CD4-positive, CD25-positive, alpha-beta regulatory T cell (primary cell): ENCODE data around the gene DNAH2. TPM values are rescaled to one million over a fixed set of nuclear protein-coding genes. Genes with fewer than 3 reads are reported as not detected.

ENCODE experiments used
- ATAC-seq, 2 donors: fragments of 150-1000 bp; cut with Tn5 transposase; one replicate each; pipeline ENCODE4 v1.10.0; 2021; ENCODE audit warnings: low read depth in 2 of 2, moderate number of reproducible peaks in 2 of 2, moderate library complexity in 1 of 2
- DNase-seq, 3 donors: peaks; one replicate each; pipeline versions ENCODE4 v3.0.0 to v3.0.0-alpha.2; 2012 to 2022; ENCODE audit warnings: mixed read lengths in 1 of 3
- H3K27ac ChIP-seq: one replicate; pipeline ENCODE4 v1.7.0; 2013; ENCODE audit warnings: mild to moderate bottlenecking, low read length; ENCODE audit not compliant: insufficient read depth, poor library complexity, severe bottlenecking
- H3K27me3 ChIP-seq: one replicate; pipeline ENCODE4 v1.7.0; 2013; ENCODE audit warnings: low read length; ENCODE audit not compliant: control insufficient read depth, insufficient read depth
- H3K36me3 ChIP-seq: one replicate; pipeline ENCODE4 v1.7.0; 2013; ENCODE audit warnings: mild to moderate bottlenecking, low read length, moderate library complexity; ENCODE audit not compliant: control insufficient read depth, insufficient read depth
- H3K4me1 ChIP-seq: 2 replicates; pipeline ENCODE4 v1.7.0; 2013; ENCODE audit warnings: mild to moderate bottlenecking, low read length; ENCODE audit not compliant: insufficient read depth, control insufficient read depth, poor library complexity, severe bottlenecking
- H3K4me3 ChIP-seq: one replicate; pipeline ENCODE4 v1.7.0; 2013; ENCODE audit warnings: low read depth, mild to moderate bottlenecking, low read length, moderate library complexity
- H3K9me3 ChIP-seq, 2 experiments: 1 replicate in 1 of 2; 2 replicates in 1 of 2; pipeline ENCODE4 v1.7.0; 2013; ENCODE audit warnings: low read length in 2 of 2, mild to moderate bottlenecking in 1 of 2, moderate library complexity in 1 of 2; ENCODE audit not compliant: control insufficient read depth in 2 of 2
- H3K27ac Mint-ChIP-seq, 3 donors: one replicate each; pipeline ENCODE4 v1.8.0; 2020 to 2022; ENCODE audit warnings: mild to moderate bottlenecking in 3 of 3, mixed read lengths in 3 of 3, moderate library complexity in 2 of 3
- H3K27me3 Mint-ChIP-seq: one replicate; pipeline ENCODE4 v1.8.0; 2022; ENCODE audit warnings: mild to moderate bottlenecking, mixed read lengths
- H3K36me3 Mint-ChIP-seq: one replicate; pipeline ENCODE4 v1.8.0; 2020; ENCODE audit warnings: mixed read lengths
- H3K4me1 Mint-ChIP-seq, 4 donors: one replicate each; pipeline ENCODE4 v1.8.0; 2020 to 2022; ENCODE audit warnings: mixed read lengths in 4 of 4, mild to moderate bottlenecking in 1 of 4
- H3K4me3 Mint-ChIP-seq, 4 donors: one replicate each; pipeline ENCODE4 v1.8.0; 2020 to 2022; ENCODE audit warnings: mild to moderate bottlenecking in 4 of 4, mixed read lengths in 4 of 4, moderate library complexity in 3 of 4
- H3K9me3 Mint-ChIP-seq, 7 donors: one replicate each; pipeline ENCODE4 v1.8.0; 2020 to 2022; ENCODE audit warnings: mixed read lengths in 7 of 7, mild to moderate bottlenecking in 3 of 7, moderate library complexity in 2 of 7
- polyA plus RNA-seq, 4 donors: library from polyadenylated mRNA; unstranded; fragments of 300-500 nt; fragmentation: Illumina TruSeq; gene quantifications; one replicate each; pipeline ENCODE4 v1.2.3, GENCODE V29; 2021
- total RNA-seq: library from RNA; stranded (reverse); gene quantifications from one replicate; pipeline ENCODE4 v1.2.3, GENCODE V29; 2022

DNAH2 gene
- total and polyA plus RNA-seq, 5 donors from 2014 or later = not detected

DNA sequence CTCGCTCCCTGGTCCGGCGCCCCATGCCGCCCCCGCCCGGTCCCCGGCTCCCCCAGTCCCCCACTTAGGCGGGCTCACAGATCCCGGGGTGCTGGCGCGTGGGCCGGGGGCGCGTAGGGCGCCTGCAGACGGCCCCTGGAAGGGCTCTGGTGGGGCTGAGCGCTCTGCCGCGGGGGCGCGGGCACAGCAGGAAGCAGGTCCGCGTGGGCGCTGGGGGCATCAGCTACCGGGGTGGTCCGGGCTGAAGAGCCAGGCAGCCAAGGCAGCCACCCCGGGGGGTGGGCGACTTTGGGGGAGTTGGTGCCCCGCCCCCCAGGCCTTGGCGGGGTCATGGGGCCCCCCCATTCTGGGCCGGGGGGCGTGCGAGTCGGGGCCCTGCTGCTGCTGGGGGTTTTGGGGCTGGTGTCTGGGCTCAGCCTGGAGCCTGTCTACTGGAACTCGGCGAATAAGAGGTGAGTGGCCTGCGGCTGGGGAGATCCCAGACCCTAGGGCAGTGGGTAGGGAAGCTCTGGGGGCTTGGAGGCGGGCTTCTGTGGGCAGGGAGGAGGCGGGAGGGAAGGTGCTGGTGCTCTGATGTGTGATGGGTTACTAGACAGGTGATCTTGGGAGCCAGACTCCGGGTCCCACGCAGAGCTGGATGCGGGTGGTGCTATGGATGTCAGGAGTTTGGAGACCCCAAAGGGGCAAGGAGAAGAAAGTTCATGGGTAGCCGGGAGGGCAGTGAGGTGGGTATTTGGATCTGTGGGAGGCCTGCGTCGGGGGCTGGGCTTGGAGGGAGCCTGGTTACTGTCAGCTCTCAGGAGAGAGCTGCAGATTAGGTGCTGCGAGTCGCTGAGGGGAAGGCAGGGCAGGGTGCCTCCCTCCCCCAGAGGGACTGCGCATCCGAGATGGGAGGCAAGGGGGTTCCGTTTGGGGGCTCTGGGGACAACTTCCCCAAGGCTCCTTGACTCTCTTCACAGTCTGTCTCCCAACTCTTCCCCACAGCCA, 12.0 kb upstream of the DNAH2 start:
- H3K27me3 ChIP-seq = peaks cover 4% of the 10 kb centered on the region
- peak overlapping the region in 1 of 3 donors; percentile 3 for H3K27ac Mint-ChIP-seq
- DNase-seq (no peak), ATAC-seq (peak in 1 of 2 donors; percentile 28)
- no peak overlapping the region for H3K27ac ChIP-seq
- H3K27me3 Mint-ChIP-seq = peaks cover 42% of the 10 kb centered on the region
- peaks cover 0 to 32% (median 8%) of the 10 kb centered on the region in 4 donors for H3K4me1 Mint-ChIP-seq
- H3K9me3 ChIP-seq = no peaks in the 10 kb centered on the region
- H3K4me1 ChIP-seq = peaks cover 14% of the 10 kb centered on the region
- H3K36me3 Mint-ChIP-seq = peaks cover 13% of the 10 kb centered on the region
- H3K4me3 Mint-ChIP-seq = peak overlapping the region in 3 of 4 donors; percentile 57 to 68 (median 63)
- H3K9me3 Mint-ChIP-seq = peaks cover 0 to 5% (median 0%) of the 10 kb centered on the region in 7 donors
- peaks cover 13% of the 10 kb centered on the region for H3K36me3 ChIP-seq
- H3K4me3 ChIP-seq = no peak overlapping the region

DNA sequence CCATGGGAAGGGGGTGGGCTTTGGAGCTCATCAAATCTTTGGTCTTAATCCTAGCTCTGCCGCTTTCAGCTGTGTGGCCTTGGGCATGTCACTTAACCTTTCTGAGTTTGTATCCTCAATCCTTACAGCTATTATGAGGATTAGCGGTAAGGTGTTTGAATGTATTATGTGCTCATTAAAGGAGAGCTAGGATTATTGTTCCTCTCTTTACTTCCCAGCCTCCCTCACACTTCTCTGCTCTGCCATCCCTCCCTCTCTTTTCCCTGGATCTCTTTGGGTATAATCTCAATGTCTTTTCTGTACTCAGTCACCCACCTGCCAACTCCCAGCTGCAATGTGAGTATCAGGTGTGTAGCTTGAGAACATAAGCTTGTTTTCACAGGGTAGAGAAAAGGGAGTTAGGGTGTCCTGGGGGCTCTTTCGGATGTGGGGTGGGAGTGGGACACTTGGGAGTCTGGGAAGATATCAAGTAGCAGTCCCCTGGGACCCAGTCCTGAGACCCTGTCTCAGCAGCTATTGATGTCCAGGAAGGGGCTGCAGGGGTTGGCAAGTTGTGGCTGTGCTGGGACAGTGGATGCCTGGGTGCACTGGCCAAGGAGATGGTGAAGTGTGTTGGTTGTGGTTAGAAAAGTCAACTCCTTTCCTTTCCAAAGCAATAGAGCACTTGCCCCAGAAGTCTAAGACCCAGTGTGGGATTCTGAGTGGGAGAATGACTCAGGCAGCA, 10.8 kb upstream of the DNAH2 start:
- no peak overlapping the region for H3K27ac ChIP-seq
- H3K36me3 ChIP-seq = peaks cover 4% of the 10 kb centered on the region
- DNase-seq = no peak
- H3K27me3 ChIP-seq = peaks cover 4% of the 10 kb centered on the region
- no peaks in the 10 kb centered on the region for H3K9me3 ChIP-seq
- no peak overlapping the region for H3K4me3 ChIP-seq
- peaks cover 14% of the 10 kb centered on the region for H3K4me1 ChIP-seq
- Mint-ChIP-seq H3K4me3 (no peak overlapping the region), H3K4me1 (peaks cover 0 to 39% (median 9%) of the 10 kb centered on the region in 4 donors), H3K36me3 (peaks cover 9% of the 10 kb centered on the region), H3K27ac (no peak overlapping the region), H3K9me3 (peaks cover 0 to 5% (median 0%) of the 10 kb centered on the region in 7 donors), H3K27me3 (peaks cover 48% of the 10 kb centered on the region)
- no peak for ATAC-seq

DNA sequence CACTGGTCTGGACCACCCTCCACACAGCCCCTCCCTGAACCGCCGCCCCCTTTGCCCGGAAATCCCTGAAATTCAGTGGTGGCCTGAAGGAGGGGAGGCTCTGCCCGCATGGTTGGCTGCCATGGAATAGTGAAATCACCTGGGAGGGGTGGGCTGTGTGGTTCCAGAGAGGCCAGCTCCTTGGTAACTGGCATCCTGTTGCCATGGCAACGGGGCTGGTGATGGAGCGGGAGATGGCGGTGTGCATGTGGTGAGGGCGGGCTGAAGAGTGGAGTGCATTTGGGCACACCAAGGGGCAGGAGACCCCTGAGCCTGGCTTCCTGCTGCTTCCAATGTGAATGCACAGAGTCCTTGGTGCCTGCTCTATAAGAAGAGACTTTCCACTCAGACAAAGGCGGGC, 10.1 kb upstream of the DNAH2 start:
- no peaks in the 10 kb centered on the region for H3K9me3 ChIP-seq
- ATAC-seq (no peak), DNase-seq (no peak)
- H3K27me3 Mint-ChIP-seq = peaks cover 52% of the 10 kb centered on the region
- H3K27ac ChIP-seq = no peak overlapping the region
- peaks cover 14% of the 10 kb centered on the region for H3K4me1 ChIP-seq
- H3K9me3 Mint-ChIP-seq = peaks cover 0 to 5% (median 0%) of the 10 kb centered on the region in 7 donors
- peaks cover 4% of the 10 kb centered on the region for H3K27me3 ChIP-seq
- no peak overlapping the region for H3K27ac Mint-ChIP-seq
- peaks cover 0 to 39% (median 9%) of the 10 kb centered on the region in 4 donors for H3K4me1 Mint-ChIP-seq
- no peak overlapping the region for H3K4me3 Mint-ChIP-seq
- no peak overlapping the region for H3K4me3 ChIP-seq
- H3K36me3 ChIP-seq = no peaks in the 10 kb centered on the region
- peaks cover 5% of the 10 kb centered on the region for H3K36me3 Mint-ChIP-seq

DNA sequence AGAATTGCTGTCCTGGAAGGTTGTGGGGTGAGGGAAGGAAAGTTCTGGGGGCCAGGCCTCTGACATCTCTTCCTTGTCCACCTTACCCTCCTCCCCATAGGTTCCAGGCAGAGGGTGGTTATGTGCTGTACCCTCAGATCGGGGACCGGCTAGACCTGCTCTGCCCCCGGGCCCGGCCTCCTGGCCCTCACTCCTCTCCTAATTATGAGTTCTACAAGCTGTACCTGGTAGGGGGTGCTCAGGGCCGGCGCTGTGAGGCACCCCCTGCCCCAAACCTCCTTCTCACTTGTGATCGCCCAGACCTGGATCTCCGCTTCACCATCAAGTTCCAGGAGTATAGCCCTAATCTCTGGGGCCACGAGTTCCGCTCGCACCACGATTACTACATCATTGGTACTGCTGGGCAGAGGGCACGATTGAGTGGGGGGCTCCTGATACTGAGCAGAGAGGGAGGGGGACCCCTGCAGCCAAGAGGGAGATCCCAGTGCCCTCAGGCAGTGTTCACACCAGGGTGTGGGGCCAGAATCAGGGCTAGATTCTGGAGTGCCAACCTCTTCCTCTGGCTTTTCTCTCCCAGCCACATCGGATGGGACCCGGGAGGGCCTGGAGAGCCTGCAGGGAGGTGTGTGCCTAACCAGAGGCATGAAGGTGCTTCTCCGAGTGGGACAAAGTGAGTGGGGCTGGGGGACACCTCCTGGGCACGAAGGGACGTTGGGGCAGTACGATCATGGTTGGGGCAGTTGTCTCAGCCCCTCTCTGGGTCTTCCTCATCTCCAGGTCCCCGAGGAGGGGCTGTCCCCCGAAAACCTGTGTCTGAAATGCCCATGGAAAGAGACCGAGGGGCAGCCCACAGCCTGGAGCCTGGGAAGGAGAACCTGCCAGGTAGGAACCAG, 9.4 kb upstream of the DNAH2 start:
- no peak overlapping the region for H3K27ac Mint-ChIP-seq
- Histone ChIP-seq H3K36me3 (no peaks in the 10 kb centered on the region), H3K27ac (no peak overlapping the region), H3K4me1 (peaks cover 14% of the 10 kb centered on the region), H3K27me3 (peaks cover 4% of the 10 kb centered on the region), H3K9me3 (no peaks in the 10 kb centered on the region), H3K4me3 (no peak overlapping the region)
- H3K4me3 Mint-ChIP-seq = no peak overlapping the region
- H3K9me3 Mint-ChIP-seq = peaks cover 0 to 5% (median 0%) of the 10 kb centered on the region in 7 donors
- peaks cover 5% of the 10 kb centered on the region for H3K36me3 Mint-ChIP-seq
- DNase-seq (no peak), ATAC-seq (no peak)
- peaks cover 57% of the 10 kb centered on the region for H3K27me3 Mint-ChIP-seq
- H3K4me1 Mint-ChIP-seq = peaks cover 0 to 39% (median 9%) of the 10 kb centered on the region in 4 donors

DNA sequence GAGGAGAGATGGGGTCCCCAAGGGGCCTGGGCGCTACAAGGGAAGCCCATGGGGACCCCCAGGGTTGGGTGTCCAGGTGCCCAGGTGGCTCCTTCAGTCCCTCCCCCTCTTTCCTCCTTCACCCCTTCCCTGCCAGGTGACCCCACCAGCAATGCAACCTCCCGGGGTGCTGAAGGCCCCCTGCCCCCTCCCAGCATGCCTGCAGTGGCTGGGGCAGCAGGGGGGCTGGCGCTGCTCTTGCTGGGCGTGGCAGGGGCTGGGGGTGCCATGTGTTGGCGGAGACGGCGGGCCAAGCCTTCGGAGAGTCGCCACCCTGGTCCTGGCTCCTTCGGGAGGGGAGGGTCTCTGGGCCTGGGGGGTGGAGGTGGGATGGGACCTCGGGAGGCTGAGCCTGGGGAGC, 8.5 kb upstream of the DNAH2 start:
- Mint-ChIP-seq H3K27ac (no peak overlapping the region), H3K4me3 (no peak overlapping the region), H3K36me3 (peaks cover 5% of the 10 kb centered on the region), H3K4me1 (peaks cover 0 to 37% (median 11%) of the 10 kb centered on the region in 4 donors), H3K9me3 (peaks cover 0 to 5% (median 0%) of the 10 kb centered on the region in 7 donors), H3K27me3 (peaks cover 59% of the 10 kb centered on the region)
- ATAC-seq = no peak
- Histone ChIP-seq H3K4me1 (peaks cover 14% of the 10 kb centered on the region), H3K27me3 (peaks cover 8% of the 10 kb centered on the region), H3K27ac (no peak overlapping the region), H3K4me3 (no peak overlapping the region), H3K36me3 (no peaks in the 10 kb centered on the region), H3K9me3 (no peaks in the 10 kb centered on the region)
- no peak for DNase-seq

DNA sequence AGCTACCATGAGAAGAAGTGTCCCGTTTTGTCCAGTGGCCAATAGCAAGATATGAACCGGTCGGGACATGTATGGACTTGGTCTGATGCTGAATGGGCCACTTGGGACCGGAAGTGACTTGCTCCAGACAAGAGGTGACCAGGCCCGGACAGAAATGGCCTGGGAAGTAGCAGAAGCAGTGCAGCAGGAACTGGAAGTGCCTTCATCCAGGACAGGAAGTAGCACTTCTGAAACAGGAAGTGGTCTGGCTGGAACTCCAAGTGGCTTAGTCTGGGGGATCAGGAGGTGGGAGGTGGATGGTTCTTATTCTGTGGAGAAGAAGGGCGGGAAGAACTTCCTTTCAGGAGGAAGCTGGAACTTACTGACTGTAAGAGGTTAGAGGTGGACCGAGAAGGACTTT, 7.2 kb upstream of the DNAH2 start:
- H3K36me3 Mint-ChIP-seq = peaks cover 5% of the 10 kb centered on the region
- peaks cover 0 to 29% (median 8%) of the 10 kb centered on the region in 4 donors for H3K4me1 Mint-ChIP-seq
- Histone ChIP-seq H3K9me3 (no peaks in the 10 kb centered on the region), H3K36me3 (no peaks in the 10 kb centered on the region), H3K4me1 (peaks cover 2% of the 10 kb centered on the region), H3K4me3 (no peak overlapping the region), H3K27ac (no peak overlapping the region), H3K27me3 (peaks cover 12% of the 10 kb centered on the region)
- H3K27me3 Mint-ChIP-seq = peaks cover 61% of the 10 kb centered on the region
- DNase-seq (no peak), ATAC-seq (no peak)
- H3K27ac Mint-ChIP-seq = no peak overlapping the region
- H3K9me3 Mint-ChIP-seq = peaks cover 0 to 5% (median 0%) of the 10 kb centered on the region in 7 donors
- H3K4me3 Mint-ChIP-seq = no peak overlapping the region
